GM12892 (cell line): Measurements from ENCODE around the gene PTPA. TPM values are rescaled to one million over a fixed set of nuclear protein-coding genes. Genes with fewer than 3 reads are reported as not detected.

Experiments used
- DNase-seq: peaks from one replicate; pipeline ENCODE4 v3.0.0; 2011; ENCODE audit not compliant: insufficient read length
- FAIRE-seq: peaks from 2 replicates; lab custom pipeline; 2011; peaks lifted over from hg19 to GRCh38; lab: Jason Lieb, UNC
- POLR2A ChIP-seq: IDR thresholded peaks from 2 replicates; pipeline ENCODE4 v1.6.1; 2011; ENCODE audit warnings: low read depth, low read length, control low read depth
- POLR2AphosphoS5 ChIP-seq: IDR thresholded peaks from 2 replicates; pipeline ENCODE4 v1.6.1; 2011; ENCODE audit warnings: low read depth, low read length, control low read depth
- TAF1 ChIP-seq: IDR thresholded peaks from 2 replicates; pipeline ENCODE4 v1.6.1; 2011; ENCODE audit warnings: low read depth, mild to moderate bottlenecking, control low read depth, low read length, borderline replicate concordance
- polyA plus RNA-seq: library from polyadenylated mRNA; unstranded; fragments of >200 nt; gene quantifications from one replicate; pipeline ENCODE4 v1.2.1, GENCODE V29; 2012; ENCODE audit warnings: missing spikeins, inconsistent platforms; ENCODE audit not compliant: missing spikeins

Gene PTPA
- polyA plus RNA-seq = 27.3 TPM

DNA sequence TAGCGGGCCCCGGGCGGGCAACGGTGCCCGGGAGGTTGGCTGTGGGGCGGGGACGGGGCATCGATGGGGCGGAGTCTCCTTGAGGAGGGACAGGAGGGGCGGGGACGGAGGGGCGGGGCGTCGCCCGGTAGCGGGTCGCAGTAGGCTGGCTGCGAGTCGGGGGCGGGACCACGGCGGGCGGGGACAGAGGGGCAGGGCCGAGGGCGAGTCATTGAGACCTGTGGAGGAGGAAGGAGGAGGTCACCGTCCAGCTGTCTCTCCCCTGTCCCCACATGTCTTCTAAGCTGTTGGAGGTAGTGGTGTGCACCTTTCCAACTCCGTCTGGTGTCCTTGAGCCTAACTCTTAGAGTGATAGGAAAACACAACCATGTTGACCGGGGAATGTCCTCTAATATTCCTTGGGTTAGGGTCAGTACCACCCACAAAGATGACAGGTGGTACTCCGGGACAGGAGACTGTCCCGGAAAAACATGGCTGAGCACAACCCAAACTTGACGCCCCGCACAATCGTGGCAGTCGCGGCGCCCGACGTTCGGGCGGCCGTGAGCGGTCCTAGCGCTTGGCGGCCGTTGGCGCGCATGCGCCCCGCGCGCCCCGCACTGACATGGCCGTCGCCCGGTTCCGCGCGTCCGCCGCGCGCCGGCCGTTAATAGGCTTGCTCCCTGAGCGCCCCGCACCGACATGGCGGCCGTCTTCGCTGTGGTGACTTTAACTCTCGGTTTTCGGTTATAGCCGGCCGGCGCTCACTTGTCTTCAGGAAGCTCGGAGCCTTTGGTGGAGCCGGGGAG is at the start of gene PTPA, which contains the start of gene CRAT:
Gene PTPA (plus strand): TSS at position 676 of the 788 bp plus-strand sequence. CDS start 186 bp downstream, outside the sequence.
Gene CRAT (minus strand): TSS at position 54 of the 788 bp plus-strand sequence. CDS start 284 bp downstream, outside the sequence.
- FAIRE-seq (peak; percentile 96), DNase-seq (peak; percentile 100)
- TF ChIP-seq POLR2AphosphoS5 = peak; percentile 94
- TF ChIP-seq TAF1 = peak; percentile 80
- TF ChIP-seq POLR2A = peak; percentile 90

DNA sequence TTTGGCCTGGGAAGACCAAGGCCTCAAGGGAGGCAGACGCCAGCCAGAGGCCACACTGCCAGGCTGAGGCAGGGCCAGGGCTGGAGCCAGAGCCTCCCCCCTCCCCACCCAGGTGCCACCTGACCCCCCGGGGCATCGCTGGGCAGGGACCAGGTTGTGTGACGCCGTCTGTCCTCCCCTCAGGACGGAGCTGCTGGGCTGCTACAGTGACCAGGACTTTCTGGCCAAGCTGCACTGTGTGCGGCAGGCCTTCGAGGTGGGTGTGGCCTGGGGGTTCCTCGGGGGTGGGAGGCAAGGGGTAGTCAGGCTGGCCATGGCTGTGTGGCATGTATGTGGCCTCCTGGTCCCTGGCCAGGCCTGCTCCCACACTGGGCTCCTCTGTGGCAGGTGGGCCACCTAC is 48.2 kb upstream of the PTPA start:
- TF ChIP-seq POLR2A = no peak
- TF ChIP-seq TAF1 = no peak
- TF ChIP-seq POLR2AphosphoS5 = no peak
- DNase-seq = no peak
- FAIRE-seq = no peak

DNA sequence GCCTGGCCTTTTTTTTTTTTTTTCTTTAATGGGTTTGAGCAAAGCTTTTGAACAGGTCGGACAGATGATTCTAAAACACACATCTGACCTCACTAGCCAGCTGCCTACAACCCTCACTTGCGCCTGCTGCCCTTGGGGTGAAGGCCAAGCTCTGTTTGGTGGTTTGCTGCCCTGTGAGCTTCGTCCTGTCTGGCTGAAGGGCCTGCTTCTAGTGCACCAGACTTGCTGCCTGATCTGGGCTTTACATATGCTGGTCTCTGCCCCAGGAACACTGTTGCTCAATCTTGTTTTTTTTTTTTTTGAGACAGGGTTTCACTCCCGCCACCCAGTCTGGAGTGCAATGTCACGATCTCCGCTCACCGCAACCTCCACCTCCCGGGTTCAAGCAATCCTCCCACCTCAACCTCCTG is 46.7 kb upstream of the PTPA start:
- TF ChIP-seq POLR2A = no peak
- no peak for TF ChIP-seq POLR2AphosphoS5
- TF ChIP-seq TAF1 = no peak
- no peak for FAIRE-seq
- DNase-seq = no peak

DNA sequence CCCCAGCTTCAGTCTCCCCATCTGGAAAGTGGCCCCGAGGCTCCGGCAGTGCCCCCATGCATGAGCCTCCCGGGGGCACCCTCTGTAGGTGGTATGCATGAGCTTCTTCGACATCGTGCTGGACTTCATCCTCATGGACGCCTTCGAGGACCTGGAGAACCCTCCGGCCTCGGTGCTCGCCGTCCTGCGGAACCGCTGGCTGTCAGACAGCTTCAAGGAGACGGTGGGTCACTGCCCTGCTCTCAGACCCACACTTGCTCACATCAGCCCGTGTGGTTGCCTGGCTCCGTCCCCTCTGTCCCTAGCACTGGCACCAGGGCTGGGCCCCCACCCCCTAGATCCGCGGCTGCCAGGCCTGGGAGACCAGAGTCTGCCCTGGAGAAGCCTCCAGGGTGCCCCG is 43.1 kb upstream of the PTPA start:
- FAIRE-seq = no peak
- TF ChIP-seq POLR2AphosphoS5 = no peak
- TF ChIP-seq TAF1 = no peak
- TF ChIP-seq POLR2A = no peak

DNA sequence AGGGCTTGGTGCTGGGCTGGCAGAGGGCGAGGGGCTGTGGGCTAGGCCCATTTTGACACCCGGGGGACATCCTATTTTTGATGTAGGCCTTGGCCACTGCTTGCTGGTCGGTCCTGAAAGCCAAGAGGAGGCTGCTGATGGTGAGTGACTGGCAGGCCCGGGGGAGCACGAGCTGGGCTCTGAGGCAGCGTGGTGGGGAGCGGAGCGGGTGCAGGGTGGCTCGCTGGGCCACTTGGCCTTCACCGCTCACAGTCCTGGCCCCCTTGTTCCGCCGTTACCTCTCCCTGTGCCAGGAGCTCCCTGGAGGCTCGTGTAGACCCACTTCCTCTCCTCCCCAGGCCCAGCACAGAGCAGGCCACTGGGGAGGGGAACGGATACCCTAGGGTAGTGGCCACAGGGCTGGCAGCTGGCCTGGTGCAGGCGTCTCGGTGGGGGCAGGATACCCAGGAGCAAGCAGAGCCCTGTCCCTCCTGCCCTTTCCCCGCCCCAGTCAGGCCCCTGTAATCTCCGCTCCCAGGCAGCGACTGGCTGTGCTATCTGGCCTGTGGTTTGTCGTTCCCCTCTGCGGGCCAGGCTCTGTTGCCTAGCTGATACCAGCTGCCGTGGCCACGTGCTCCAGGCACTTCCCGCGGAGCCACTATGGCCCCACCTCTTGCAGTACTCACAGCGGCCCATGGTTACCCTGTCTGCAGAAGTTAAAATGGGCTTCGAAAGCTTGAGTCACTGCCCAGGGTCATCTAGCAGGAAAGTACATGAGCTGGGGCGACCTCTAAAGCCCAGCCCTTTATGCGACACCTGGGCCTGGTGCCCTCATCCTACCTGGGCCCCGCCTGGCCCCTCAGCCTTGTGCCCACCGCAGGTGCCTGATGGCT is 42.0 kb upstream of the PTPA start:
- TF ChIP-seq POLR2AphosphoS5 (no peak), TAF1 (no peak), POLR2A (no peak)
- DNase-seq (no peak), FAIRE-seq (no peak)

More for the DNA sequence above, 43.1 kb upstream of the PTPA start:
- no peak for DNase-seq

DNA sequence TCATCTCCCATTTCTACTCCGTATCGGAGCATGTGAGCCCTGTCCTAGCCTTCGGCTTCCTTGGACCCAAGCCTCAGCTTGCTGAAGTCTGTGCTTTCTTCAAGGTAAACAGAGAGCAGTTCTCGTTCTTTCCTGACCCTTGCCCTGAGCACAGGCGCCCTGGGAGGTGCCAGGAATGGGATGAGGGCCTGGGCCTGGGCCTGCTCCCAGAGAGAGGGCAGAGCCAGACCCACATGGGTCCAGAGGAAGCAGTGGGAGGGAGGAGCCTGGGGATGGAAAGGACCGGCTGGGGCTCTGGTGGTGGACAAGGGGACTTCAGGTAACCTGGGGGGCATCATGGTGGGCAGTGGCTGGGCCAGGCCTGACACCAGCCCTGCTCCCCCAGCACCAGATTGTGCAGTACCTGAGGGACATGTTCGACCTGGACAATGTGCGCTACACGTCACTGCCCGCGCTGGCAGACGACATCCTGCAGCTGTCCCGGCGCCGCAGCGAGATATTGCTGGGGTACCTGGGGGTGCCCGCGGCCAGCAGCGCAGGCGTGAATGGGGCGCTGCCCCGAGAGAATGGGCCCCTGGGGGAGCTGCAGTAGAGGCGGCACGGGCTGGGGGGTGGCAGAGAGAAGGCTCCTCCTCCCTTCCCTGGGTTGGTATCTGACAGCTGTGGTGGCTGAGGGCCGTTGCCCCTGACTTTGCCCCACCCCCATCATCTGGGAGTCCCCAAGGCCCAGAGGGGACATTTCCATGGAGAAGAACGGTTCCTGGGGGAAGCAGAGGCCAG is 41.2 kb upstream of the PTPA start:
- TF ChIP-seq POLR2AphosphoS5 = no peak
- no peak for TF ChIP-seq POLR2A
- no peak for TF ChIP-seq TAF1
- FAIRE-seq = no peak
- no peak for DNase-seq

DNA sequence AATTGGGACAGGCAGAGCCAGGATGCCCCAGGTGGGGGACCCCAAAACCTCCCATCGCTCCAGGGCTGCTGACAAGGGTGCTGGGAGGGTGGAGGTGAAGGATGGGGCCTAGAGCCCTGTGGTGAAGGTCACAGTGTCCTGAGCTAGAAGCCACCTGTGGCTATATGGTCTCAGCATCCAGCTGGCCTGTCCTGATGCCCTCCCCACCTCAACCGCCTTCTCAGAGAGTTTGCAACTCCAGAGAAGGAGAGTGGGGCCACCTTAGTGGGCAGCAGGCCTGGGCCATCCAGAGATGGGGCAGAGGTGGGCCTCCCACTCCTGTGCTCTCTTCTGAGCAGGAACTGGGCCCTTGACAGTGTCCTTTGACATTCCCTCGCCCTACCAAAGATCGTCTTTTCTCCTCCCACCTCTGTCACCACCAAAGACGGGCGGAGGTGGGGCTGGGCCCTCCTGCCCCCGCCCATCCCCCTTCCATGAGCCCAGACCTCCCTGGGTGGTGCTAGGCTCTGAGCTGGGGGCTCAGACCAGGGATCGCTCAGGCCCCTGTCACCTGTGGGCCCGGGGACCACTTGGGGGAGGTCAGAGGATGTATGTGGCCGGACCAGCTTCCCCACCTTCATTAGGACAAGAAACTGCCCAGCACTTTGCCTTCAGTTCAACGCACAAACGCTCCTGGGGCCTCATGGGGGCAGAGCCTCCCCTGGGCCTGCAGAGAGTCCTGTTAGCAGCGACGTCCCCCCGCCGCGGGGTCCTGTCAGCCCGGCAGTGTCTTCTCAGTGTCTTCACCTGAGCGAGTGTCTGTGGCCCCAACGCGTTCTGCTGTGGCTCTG is 40.3 kb upstream of the PTPA start:
- no peak for TF ChIP-seq TAF1
- no peak for TF ChIP-seq POLR2AphosphoS5
- no peak for TF ChIP-seq POLR2A
- FAIRE-seq = no peak
- DNase-seq = no peak

DNA sequence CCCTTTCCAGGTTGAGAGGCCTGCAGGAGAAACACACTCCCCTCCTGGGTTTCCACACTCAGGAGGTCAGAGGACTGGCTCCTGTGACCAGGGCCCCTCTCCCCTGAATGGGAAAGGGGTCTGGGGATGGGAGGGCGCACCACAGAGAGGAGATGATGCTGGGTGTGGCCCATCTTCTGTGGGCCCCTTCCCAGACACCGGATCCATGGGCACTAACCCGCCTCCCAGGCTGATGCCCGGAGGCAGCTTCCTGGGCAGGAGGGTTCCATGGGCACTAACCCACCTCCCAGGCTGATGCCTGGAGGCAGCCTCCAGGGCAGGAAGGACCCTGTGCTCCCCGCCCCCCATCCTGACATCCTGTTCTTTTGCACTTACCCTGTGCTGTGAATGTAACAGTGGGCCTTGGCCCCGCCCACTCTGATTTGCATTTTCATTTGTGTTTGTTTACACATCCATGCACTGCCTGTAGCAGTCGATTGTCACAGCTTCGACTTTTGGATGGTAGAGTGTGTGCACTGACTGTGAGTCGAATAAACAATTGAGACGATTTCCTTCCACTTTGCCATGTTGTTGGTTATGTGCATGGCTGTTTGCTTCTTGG is 39.6 kb upstream of the PTPA start:
- TF ChIP-seq POLR2A = no peak
- no peak for TF ChIP-seq POLR2AphosphoS5
- no peak for TF ChIP-seq TAF1
- FAIRE-seq (no peak), DNase-seq (no peak)

DNA sequence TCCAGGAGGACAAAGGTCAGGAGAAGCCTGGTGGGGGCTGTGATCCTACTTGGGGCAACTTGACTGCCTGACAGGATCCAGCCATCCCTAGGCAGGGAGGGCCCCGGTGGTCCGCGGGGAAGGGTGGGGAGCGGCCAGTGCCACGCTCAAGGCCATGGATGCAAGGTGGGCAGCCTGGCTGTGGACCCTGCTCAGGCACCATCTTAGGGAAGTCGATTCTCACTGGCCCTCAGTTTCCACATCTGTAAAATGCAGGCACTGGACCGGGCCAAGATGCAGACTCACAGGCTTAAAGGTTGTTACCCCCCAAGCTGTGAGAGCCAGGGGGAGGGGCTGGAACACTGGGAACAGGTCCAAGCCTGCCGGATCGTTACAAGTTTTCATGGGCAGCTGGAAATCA is 39.0 kb upstream of the PTPA start:
- TF ChIP-seq POLR2A = no peak
- TF ChIP-seq TAF1 = no peak
- TF ChIP-seq POLR2AphosphoS5 = no peak
- DNase-seq = no peak
- FAIRE-seq = no peak
